Neural cell (in vitro differentiated cells): ENCODE data around the gene GNB1.

Source experiments
- EP300 ChIP-seq: fragments of 450-650 bp; conservative IDR thresholded peaks from 2 replicates; pipeline ENCODE4 v1.6.1; 2014; ENCODE audit warnings: antibody characterized with exemption, mild to moderate bottlenecking, moderate library complexity; ENCODE audit not compliant: poor library complexity, severe bottlenecking
- EZH2 ChIP-seq: fragments of 200-600, 300-800 bp; shearing (Covaris generic), sonication (generic); IDR thresholded peaks from 2 replicates; pipeline ENCODE4 v1.6.1; 2014; ENCODE audit warnings: antibody characterized with exemption, low read length, borderline replicate concordance, mild to moderate bottlenecking; ENCODE audit not compliant: insufficient read depth, poor library complexity, severe bottlenecking
- MXI1 ChIP-seq: fragments of 450-650 bp; conservative IDR thresholded peaks from 2 replicates; pipeline ENCODE4 v1.6.1; 2014; ENCODE audit warnings: antibody characterized with exemption, mild to moderate bottlenecking; ENCODE audit not compliant: poor library complexity, severe bottlenecking
- RAD21 ChIP-seq: fragments of 450-650 bp; conservative IDR thresholded peaks from 2 replicates; pipeline ENCODE4 v1.6.1; 2014; ENCODE audit warnings: antibody characterized with exemption, mild to moderate bottlenecking, moderate library complexity
- SMC3 ChIP-seq: fragments of 450-650 bp; conservative IDR thresholded peaks from 2 replicates; pipeline ENCODE4 v1.6.1; 2014; ENCODE audit warnings: antibody characterized with exemption, mild to moderate bottlenecking, moderate library complexity; ENCODE audit not compliant: poor library complexity
- TF ChIP-seq, protein P1 (sequence below): fragments of 450-650 bp; IDR thresholded peaks from 2 replicates; pipeline ENCODE4 v1.5.1; 2014; ENCODE audit warnings: antibody characterized with exemption, mild to moderate bottlenecking, moderate library complexity; ENCODE audit not compliant: poor library complexity, severe bottlenecking

DNA sequence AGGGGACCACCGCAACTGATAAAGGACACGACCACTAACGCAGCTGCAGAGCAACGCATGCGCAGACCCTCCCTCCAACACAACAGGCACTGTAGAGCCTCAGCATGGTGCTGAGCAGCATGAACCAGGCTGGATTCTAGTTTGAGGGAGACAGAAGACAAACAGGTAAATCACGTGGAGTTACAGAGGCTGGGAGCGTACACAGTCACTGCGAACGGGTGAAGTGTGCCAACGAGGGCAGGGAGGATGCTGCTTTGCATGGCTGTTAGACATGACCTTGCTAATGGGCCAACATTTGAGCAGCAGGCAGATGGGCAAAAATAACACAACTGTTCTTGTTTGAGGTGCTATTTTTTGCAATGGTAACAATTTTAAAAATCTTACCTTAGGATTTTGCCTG, 57.4 kb downstream of the GNB1 start:
- TF ChIP-seq, protein P1, sequence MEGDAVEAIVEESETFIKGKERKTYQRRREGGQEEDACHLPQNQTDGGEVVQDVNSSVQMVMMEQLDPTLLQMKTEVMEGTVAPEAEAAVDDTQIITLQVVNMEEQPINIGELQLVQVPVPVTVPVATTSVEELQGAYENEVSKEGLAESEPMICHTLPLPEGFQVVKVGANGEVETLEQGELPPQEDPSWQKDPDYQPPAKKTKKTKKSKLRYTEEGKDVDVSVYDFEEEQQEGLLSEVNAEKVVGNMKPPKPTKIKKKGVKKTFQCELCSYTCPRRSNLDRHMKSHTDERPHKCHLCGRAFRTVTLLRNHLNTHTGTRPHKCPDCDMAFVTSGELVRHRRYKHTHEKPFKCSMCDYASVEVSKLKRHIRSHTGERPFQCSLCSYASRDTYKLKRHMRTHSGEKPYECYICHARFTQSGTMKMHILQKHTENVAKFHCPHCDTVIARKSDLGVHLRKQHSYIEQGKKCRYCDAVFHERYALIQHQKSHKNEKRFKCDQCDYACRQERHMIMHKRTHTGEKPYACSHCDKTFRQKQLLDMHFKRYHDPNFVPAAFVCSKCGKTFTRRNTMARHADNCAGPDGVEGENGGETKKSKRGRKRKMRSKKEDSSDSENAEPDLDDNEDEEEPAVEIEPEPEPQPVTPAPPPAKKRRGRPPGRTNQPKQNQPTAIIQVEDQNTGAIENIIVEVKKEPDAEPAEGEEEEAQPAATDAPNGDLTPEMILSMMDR, result no peak
- no peak for TF ChIP-seq RAD21
- TF ChIP-seq MXI1, result no peak
- no peak for TF ChIP-seq EP300
- TF ChIP-seq EZH2, result no peak
- TF ChIP-seq SMC3, result no peak
